DOHH2 (cell line): Measurements from ENCODE around the gene RANBP3L.

Experiments used
- H3F3A ChIP-seq: fragments of 200-600 bp; sonication (generic), shearing (Covaris generic); 2 replicates; pipeline ENCODE4 v1.6.0; 2016; ENCODE audit warnings: antibody characterized with exemption, mild to moderate bottlenecking; ENCODE audit not compliant: control insufficient read depth, insufficient read depth
- H3K27ac ChIP-seq: fragments of 200-600 bp; sonication (generic); 2 replicates; pipeline ENCODE4 v1.5.1; 2014; ENCODE audit warnings: low read depth, mild to moderate bottlenecking, low read length, moderate library complexity
- H3K27me3 ChIP-seq: fragments of 200-600 bp; sonication (generic); 2 replicates; pipeline ENCODE4 v1.6.1; 2014; ENCODE audit warnings: mild to moderate bottlenecking, low read length, mixed read lengths; ENCODE audit not compliant: control insufficient read depth
- H3K36me3 ChIP-seq: fragments of 200-600 bp; sonication (generic); 2 replicates; pipeline ENCODE4 v1.6.1; 2014; ENCODE audit warnings: mild to moderate bottlenecking, low read length, moderate library complexity, mixed read lengths; ENCODE audit not compliant: control insufficient read depth
- H3K4me1 ChIP-seq: fragments of 200-600 bp; sonication (generic); 2 replicates; pipeline ENCODE4 v1.6.1; 2014; ENCODE audit warnings: mild to moderate bottlenecking, low read length, mixed read lengths; ENCODE audit not compliant: control insufficient read depth
- H3K4me2 ChIP-seq: fragments of 200-600 bp; sonication (generic); 2 replicates; pipeline ENCODE4 v1.6.0; 2014; ENCODE audit warnings: mild to moderate bottlenecking, low read length, moderate library complexity
- H3K4me3 ChIP-seq: fragments of 200-600 bp; sonication (generic); 2 replicates; pipeline ENCODE4 v1.5.1; 2014; ENCODE audit warnings: mild to moderate bottlenecking, low read length, mixed read lengths
- H3K79me2 ChIP-seq: fragments of 200-600 bp; sonication (generic); 2 replicates; pipeline ENCODE4 v1.6.1; 2014; ENCODE audit warnings: mild to moderate bottlenecking, low read length, mixed read lengths; ENCODE audit not compliant: control insufficient read depth
- H3K9me2 ChIP-seq: fragments of 200-600 bp; sonication (generic); replicated peaks from 2 replicates; pipeline ENCODE4 v1.6.1; 2014; ENCODE audit warnings: mild to moderate bottlenecking, low read length, mixed read lengths; ENCODE audit not compliant: control insufficient read depth
- H3K9me3 ChIP-seq: fragments of 200-600 bp; sonication (generic); 2 replicates; pipeline ENCODE4 v1.6.1; 2014; ENCODE audit warnings: antibody characterized with exemption, low read length, mixed read lengths; ENCODE audit not compliant: control insufficient read depth, insufficient read depth
- H4K20me1 ChIP-seq: fragments of 200-600 bp; sonication (generic); 2 replicates; pipeline ENCODE4 v1.6.0; 2014; ENCODE audit warnings: low read depth, mild to moderate bottlenecking, antibody characterized with exemption, low read length, moderate library complexity; ENCODE audit not compliant: control insufficient read depth, insufficient read depth
- EZH2phosphoT487 ChIP-seq: fragments of 200-600 bp; sonication (generic); IDR thresholded peaks from 2 replicates; pipeline ENCODE4 v1.6.1; 2017; ENCODE audit warnings: borderline replicate concordance, mild to moderate bottlenecking, antibody characterized with exemption, low read length, moderate library complexity, mixed read lengths
- TF ChIP-seq, protein P1 (sequence below): fragments of 200-600 bp; sonication (generic); IDR thresholded peaks from one replicate; pipeline ENCODE4 v1.5.1; 2014; ENCODE audit warnings: antibody characterized with exemption, mild to moderate bottlenecking, low read depth, low read length; ENCODE audit not compliant: poor library complexity, severe bottlenecking

RANBP3L gene

DNA sequence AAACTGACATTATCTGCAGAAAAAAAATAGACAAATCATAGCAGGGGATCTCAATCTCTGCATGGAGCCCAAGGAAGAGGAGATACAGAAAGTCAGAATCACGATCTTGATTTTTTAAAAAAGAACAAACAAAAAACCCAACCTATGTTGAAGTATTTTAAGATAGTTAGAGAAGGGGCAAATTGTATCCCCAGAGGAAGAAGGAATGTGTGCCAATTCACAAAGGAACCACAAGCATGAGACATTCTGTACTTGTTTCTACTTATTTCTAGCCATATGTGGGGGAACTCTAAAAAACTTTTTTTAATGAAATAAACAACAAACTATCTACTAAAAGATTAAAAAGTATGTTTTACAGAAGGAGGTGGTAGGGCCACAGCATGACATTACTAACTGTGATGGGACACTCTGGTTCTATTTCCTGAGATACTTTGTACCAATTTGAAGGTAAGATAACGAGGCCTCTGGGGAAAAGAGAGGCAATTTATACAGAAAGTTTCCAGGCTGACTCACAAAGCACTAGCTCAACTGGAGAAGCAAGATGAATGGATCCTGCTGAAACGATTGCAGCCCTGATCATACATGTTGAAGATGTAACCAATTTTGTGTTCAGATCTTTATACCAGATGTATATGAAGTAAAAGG lies 22.5 kb downstream of the RANBP3L start:
- Histone ChIP-seq H3K9me2 (no peaks in the 10 kb centered on the region), H3F3A (no peaks in the 10 kb centered on the region), H3K4me2 (no peak overlapping the region), H4K20me1 (no peaks in the 10 kb centered on the region), H3K27me3 (no peaks in the 10 kb centered on the region), H3K4me1 (peaks cover 17% of the 10 kb centered on the region), H3K79me2 (no peaks in the 10 kb centered on the region), H3K4me3 (no peak overlapping the region), H3K9me3 (no peaks in the 10 kb centered on the region), H3K36me3 (no peaks in the 10 kb centered on the region), H3K27ac (no peak overlapping the region)
- TF ChIP-seq, protein P1, sequence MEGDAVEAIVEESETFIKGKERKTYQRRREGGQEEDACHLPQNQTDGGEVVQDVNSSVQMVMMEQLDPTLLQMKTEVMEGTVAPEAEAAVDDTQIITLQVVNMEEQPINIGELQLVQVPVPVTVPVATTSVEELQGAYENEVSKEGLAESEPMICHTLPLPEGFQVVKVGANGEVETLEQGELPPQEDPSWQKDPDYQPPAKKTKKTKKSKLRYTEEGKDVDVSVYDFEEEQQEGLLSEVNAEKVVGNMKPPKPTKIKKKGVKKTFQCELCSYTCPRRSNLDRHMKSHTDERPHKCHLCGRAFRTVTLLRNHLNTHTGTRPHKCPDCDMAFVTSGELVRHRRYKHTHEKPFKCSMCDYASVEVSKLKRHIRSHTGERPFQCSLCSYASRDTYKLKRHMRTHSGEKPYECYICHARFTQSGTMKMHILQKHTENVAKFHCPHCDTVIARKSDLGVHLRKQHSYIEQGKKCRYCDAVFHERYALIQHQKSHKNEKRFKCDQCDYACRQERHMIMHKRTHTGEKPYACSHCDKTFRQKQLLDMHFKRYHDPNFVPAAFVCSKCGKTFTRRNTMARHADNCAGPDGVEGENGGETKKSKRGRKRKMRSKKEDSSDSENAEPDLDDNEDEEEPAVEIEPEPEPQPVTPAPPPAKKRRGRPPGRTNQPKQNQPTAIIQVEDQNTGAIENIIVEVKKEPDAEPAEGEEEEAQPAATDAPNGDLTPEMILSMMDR, result no peak
- no peak for TF ChIP-seq EZH2phosphoT487

DNA sequence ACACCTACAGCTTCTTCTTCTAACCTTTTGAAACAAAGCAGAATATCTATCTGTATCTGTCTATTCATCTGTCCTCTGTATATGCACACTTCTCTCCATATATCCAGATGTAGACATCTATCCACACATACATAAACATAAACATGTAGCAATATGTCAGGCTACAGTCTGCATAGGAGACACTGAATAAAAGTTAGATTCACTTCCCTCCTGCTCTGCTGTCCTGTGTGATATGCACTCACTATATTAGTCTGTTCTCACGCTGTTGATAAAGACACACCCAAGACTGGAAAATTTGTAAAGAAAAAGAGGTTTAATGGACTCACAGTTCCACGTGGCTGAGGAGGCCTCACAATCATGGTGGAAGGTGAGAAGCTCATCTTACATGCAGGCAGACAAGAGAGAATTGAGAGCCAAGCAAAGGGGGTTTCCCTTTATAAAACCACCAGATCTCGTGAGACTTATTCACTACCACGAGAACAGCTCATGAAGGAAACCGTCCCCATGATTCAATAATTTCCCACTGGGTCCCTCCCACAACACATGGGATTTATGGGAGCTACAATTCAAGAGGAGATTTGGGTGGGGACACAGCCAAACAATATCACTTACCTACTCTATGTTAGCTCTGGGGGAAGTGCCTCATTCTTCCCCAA lies 24.1 kb downstream of the RANBP3L start:
- no peaks in the 10 kb centered on the region for H3F3A ChIP-seq
- no peaks in the 10 kb centered on the region for H3K9me2 ChIP-seq
- TF ChIP-seq, protein P1, result no peak
- no peak for TF ChIP-seq EZH2phosphoT487
- no peaks in the 10 kb centered on the region for H3K27me3 ChIP-seq
- H3K79me2 ChIP-seq, result no peaks in the 10 kb centered on the region
- no peaks in the 10 kb centered on the region for H3K9me3 ChIP-seq
- no peaks in the 10 kb centered on the region for H4K20me1 ChIP-seq
- H3K4me3 ChIP-seq, result no peak overlapping the region; the same call in 1 of the 2 replicates
- peaks cover 6% of the 10 kb centered on the region for H3K4me1 ChIP-seq
- no peak overlapping the region for H3K27ac ChIP-seq
- no peaks in the 10 kb centered on the region for H3K36me3 ChIP-seq
- H3K4me2 ChIP-seq, result no peak overlapping the region

DNA sequence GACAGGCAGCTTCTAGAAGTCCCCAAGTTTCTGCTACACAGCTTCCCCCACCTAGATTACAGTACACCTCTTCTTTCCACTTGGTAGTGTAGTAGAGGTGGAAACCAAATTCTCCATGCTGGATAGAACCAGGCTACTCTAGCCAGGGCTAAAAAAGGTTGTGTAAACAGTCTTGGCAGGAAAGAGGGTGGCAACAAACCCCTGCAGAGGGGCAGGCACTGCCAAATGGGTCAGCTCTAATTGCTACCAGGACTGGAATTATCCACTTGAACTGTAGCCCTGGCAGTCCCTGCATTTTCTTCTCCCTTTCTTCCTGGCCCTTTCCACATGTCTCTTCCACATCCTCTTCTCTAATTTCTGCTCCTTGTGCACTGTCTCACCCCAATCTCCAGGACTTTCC lies 24.8 kb downstream of the RANBP3L start:
- H3K4me1 ChIP-seq, result peaks cover 6% of the 10 kb centered on the region
- H3K27ac ChIP-seq, result no peak overlapping the region
- TF ChIP-seq EZH2phosphoT487, result no peak
- TF ChIP-seq, protein P1, result no peak

More for the DNA sequence above, 24.8 kb downstream of the RANBP3L start:
- Histone ChIP-seq H3F3A (no peaks in the 10 kb centered on the region), H4K20me1 (no peaks in the 10 kb centered on the region), H3K9me3 (no peaks in the 10 kb centered on the region), H3K9me2 (no peaks in the 10 kb centered on the region), H3K4me3 (no peak overlapping the region), H3K36me3 (no peaks in the 10 kb centered on the region), H3K79me2 (no peaks in the 10 kb centered on the region), H3K4me2 (no peak overlapping the region), H3K27me3 (no peaks in the 10 kb centered on the region)
